Posterior vena cava (tissue), 2 donors: ENCODE measurements around the gene ZNF608. TPM values are rescaled to one million over a fixed set of nuclear protein-coding genes. Genes with fewer than 3 reads are reported as not detected.
A peak's percentile ranks its signal among the peaks of the same experiment; 100 is the strongest.

Experiments used
- DNase-seq: peaks from one replicate; pipeline ENCODE4 v3.0.0-alpha.2; 2020; ENCODE audit warnings: low spot score
- intact Hi-C, 2 donors: fragments of 100-400 bp; cut with DNase I; formaldehyde crosslinking; loops; one replicate each; pipeline versions ENCODE4 v1.14.1 to v1.14.2; 2022 to 2023
- total RNA-seq, 2 donors: library from RNA; stranded (reverse); fragmentation: NEBNext Ultra II Directional; extraction: Animal tissue kit (Norgen Biotek cat#: 25700); gene quantifications; one replicate each; pipeline ENCODE4 v1.2.1, GENCODE V29; 2021
- donor health status: DM: yes; HTN: yes; CAD: no.
- donor health status: DM: yes; HTN: yes; CAD: no.

Gene ZNF608
- total RNA-seq, 2 donors from 2014 or later = 11.4 to 11.9 TPM

DNA sequence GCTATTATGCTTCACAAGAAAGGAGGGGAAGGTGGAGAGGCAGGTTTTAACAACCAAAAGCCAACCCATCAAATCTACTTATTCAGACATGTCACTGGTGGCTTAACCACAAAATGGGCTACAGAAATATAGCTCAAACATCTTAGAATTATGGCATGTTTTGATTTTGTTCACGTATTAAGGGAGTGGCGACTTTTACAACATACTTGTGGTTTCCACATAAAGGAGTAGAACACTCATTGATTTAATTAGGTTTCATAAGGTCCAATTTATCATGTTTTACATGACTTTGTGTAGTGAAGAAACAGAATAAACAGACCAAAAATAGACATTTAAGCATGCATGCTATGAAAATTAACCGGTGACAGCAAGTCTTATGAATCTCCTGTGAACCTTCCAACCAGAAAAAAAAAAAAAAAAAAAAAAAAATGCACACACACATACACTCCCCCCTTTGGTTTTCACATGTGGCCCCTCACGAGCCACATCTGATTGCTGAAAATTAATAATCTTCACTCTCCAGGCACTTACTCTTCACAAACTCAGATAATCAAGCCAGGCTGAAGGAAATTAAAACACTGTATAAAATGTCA, 5.4 kb downstream of the ZNF608 start:
- intact Hi-C loops = loop anchor here in 1 of 2 donors (10.0 kb wide), 2 partner anchors 76 to 744 kb away; no protein-coding TSS in a partner anchor
- no peak for DNase-seq

DNA sequence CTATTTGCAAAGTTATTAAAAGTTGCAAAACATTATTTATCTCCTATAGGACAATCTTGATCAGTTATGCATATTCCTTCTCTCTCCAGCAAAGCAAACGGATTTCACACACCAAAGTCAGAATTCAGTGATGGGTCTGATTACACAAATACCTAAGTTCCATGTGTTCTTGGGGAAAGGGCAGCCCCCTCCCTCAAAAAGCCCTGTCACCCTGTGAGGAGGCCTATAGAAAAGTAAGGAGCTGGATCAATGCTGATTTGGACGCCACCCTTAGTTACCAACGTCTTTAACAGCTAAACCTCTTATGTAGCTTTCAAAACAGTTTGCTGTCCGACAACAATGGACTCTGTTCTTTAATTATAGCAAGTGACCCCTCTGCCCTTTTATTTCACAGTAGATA, 6.4 kb downstream of the ZNF608 start:
- DNase-seq = no peak
- intact Hi-C loops = loop anchor here in 1 of 2 donors (10.0 kb wide), 2 partner anchors 75 to 745 kb away; no protein-coding TSS in a partner anchor

GRCh38 chr5:124739634-124740025, 6.8 kb downstream of the ZNF608 start:
- no peak for DNase-seq
- intact Hi-C loops = loop anchor here in 1 of 2 donors (10.0 kb wide), 2 partner anchors 75 to 745 kb away; no protein-coding TSS in a partner anchor

- DNase-seq = no peak
- intact Hi-C loops = no loop called here
Measured at GRCh38 chr5:124738681-124739633, 7.5 kb downstream of the ZNF608 start.

GRCh38 chr5:124737651-124738050, 8.8 kb downstream of the ZNF608 start:
- intact Hi-C loops = no loop called here
- DNase-seq = no peak

DNA sequence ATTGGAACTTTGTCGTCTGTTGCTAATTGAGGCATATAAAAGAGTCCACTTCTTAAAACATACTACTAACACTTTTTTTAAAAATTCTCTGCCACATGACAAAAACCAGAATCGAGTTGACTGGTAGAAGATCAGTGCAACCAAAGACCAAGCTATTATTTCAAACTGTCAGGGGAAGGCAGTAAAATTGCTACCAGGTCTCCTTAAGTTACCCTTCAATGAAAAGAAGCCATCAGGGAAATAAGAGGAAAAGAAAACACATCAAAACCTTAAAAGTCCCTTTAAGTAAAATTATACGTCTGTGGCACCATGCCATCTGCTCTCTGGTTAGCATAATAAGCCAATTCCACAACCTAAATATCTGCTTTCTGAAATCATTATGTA, 9.6 kb downstream of the ZNF608 start:
- intact Hi-C loops = no loop called here
- no peak for DNase-seq

DNA sequence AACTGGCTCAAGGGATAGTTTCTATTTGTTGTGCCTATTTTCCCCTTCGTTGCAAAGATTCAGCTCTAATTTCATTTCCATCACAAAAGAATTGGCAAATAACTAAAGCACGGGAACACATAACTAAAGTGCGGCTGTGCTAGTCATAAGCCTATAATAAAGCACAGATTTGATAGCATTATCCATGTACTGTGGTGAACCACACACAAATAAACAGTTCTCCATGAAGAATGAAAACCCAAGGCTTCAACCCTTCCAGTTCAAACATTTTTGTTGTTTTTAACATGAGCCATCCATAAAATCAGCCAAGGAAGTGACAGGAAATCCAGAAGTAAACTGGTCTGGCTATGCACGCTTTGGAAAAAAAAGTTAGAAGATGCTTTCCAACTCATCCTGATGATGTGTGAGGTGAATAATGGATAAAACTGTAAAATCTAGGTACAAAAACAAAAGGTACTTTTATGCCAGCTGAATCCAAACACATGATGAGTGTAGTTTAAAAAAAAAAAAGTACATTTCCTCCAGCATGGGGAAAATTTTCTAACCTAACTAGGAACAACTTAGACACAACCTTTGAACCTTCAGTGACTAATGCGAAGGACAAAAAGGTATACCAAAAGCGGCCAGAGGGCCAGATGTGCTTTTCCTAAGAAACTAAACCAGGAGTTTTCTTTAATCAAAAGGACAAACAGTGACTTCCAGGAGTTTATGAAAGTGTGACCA, 10.2 kb downstream of the ZNF608 start:
- DNase-seq = no peak
- intact Hi-C loops = no loop called here

DNA sequence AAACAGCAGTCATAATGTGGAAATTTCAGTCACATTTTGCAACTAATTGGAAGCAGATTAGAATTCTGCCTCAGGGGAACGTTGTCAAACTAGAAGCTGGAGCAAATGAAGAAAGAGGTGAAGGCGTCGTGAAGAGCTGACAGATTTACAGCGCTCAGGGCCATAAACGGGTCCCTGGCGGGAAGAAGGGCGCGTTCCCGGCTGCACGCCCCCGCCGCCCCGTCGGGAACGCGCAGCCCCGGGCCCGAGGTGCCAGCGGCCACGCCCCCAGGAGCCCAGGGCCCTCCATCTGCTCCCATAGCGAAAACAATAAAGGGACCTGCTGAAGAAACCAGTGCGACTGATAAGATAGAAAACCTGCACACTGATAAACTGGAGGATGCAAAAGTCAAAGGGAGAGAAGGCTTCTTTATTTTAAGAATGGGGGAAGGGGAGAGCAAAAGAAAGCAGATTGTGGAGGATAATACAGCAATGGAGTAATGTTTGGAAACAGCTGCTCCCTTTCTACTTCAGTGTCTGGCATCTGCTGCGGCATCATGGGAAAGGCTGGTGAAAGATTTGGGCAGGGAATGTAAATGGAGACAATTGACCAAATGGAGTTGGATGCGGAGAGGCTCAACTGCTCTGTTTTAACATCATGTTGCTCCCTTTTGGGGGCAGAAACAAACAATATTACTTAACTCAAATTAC, 11.1 kb downstream of the ZNF608 start:
- DNase-seq = no peak
- intact Hi-C loops = no loop called here

DNA sequence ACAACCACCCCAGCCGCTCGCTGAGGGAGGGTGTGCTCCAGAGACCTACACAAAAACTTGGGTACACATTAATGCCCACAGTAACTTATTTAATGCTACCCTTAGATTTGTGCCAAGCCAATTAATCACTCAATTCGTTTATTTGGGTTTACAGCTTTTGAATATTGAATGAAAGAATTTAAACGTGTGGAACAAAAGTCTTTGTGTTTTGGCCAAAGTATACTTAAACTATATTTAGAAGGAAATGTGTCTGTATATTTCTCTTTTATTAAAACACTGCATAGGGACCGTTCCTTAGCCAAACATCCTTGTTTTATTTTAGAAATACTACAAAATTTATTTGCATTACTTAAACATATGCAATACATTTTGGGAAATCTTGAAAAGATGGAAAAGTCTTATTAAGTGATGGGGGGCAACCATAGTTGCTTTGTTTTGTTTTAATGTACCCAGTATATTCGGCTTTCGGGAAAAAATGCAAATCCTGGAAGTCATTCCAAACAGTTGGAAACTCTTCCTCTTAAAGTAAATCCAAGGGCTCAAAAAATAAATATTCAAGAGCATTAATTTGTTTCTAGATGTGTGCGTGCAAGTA, 11.8 kb downstream of the ZNF608 start:
- DNase-seq = no peak
- intact Hi-C loops = no loop called here

GRCh38 chr5:124733329-124733650, 13.1 kb downstream of the ZNF608 start:
- DNase-seq = no peak
- intact Hi-C loops = no loop called here

DNA sequence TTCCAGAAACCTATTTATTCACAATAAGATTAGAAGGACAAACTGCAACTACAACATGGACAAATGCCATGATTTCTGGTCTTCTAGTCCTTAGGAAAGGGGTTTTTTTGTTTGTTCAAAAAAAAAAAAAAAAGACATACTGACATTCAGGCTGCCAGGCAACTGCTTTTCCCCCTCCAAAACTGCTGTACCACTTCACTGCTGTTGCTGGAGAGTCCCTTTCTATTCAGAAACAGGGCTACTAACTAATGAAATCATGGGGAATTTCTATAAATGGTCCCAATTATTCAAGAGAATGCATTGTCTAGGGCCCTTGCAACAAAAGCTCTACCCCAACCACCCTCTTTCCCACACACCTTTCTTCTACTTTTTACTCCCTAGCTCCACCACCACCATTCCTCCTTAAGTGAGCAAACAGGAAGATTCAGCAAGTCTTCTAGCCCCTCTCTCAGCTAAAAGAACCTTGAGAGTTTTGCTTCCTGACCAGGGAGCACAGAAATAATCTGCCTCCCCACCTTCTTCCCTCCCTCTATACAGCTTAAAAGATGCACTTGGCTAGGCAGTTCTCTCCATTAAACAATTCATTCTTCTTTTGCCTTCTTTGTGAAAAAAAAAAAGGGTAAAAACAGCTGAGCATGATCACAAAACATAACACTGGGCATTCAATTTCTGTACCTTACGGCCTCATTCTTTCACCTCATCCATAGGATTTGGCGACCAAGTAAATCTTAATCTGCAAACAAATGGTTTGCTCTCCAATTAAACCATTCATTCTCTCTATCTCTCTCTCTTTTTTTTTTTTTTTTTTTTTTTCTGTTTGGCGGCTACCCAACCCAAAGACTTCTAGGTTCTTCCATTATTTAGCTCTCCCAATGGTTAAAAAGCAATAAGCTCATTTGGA, 13.8 kb downstream of the ZNF608 start:
- intact Hi-C loops = no loop called here
- no peak for DNase-seq

- intact Hi-C loops = no loop called here
- no peak for DNase-seq
Measured at GRCh38 chr5:124730381-124730780, 16.1 kb downstream of the ZNF608 start.

GRCh38 chr5:124729720-124730359, 16.6 kb downstream of the ZNF608 start:
- intact Hi-C loops = no loop called here
- DNase-seq = no peak

GRCh38 chr5:124728968-124729332, 17.5 kb downstream of the ZNF608 start:
- DNase-seq = peak; percentile 9
- intact Hi-C loops = no loop called here

- intact Hi-C loops = no loop called here
- DNase-seq = no peak
Measured at GRCh38 chr5:124728331-124728967, 18.0 kb downstream of the ZNF608 start.

DNA sequence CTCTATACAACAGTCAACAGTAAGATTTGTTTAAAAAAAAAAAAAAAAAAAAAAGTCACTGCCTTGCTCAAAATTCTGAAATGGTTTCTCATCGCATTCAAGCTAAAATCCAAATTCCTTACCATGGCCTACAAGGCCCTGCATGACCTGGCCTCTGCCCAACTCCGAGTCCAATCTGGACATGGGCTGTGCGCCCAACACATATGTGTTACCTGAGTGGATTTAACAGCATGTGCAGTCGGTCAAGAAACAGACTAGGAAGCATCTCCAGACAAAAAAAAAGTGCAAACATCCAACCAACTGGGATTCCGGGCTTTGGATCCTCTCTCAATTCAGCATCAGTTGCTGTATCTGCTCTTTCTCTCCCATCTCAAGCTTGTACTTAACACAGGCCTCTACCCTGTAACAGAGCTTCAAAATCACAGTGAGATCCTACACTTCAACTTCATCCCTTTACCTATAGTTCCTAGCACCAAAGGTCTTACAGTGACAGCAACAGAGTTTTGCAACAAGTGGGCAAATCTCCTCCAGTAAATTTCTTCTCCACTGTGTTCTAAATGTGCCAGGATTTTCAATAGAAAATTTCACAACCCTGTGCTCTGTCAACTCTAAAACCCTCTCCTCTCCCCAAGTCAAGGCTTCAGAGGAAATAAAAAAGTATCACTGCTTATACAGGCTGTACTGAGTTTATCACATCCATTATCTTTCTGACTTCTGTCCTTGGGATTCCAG, 19.6 kb downstream of the ZNF608 start:
- intact Hi-C loops = no loop called here
- no peak for DNase-seq
